Measurements from ENCODE around the gene ELFN1. TPM values are rescaled to one million over a fixed set of nuclear protein-coding genes. Genes with fewer than 3 reads are reported as not detected.

Gene ELFN1
- total RNA-seq, 4 donors from 2014 or later, result 1.4 to 2.5 (median 1.9) TPM

GRCh38 chr7:1787241-1787640 is 117.2 kb downstream of the ELFN1 start:
- H3K27me3 ChIP-seq, result no peaks in the 10 kb centered on the region
- no peaks in the 10 kb centered on the region for H3K36me3 ChIP-seq
- 85% methylated on average over 9 of the region's 9 CpGs for WGBS
- no peak overlapping the region for H3K27ac ChIP-seq
- peak in 1 of 2 donors; percentile 29 for DNase-seq (ENCODE audit: low spot score in 2 of 2)
- no peak for TF ChIP-seq CTCF (IDR thresholded peaks at IDR 0.05)
- TF ChIP-seq POLR2AphosphoS5 (IDR thresholded peaks at IDR 0.05), result no peak
- TF ChIP-seq EP300 (IDR thresholded peaks at IDR 0.05), result no peak
- TF ChIP-seq POLR2A (IDR thresholded peaks at IDR 0.05), result no peak
- no peak overlapping the region for H3K4me3 ChIP-seq
- peaks cover 3% of the 10 kb centered on the region for H3K4me1 ChIP-seq
- H3K9me3 ChIP-seq, result peaks cover 5% of the 10 kb centered on the region

- H3K27me3 ChIP-seq, result no peaks in the 10 kb centered on the region
- no peaks in the 10 kb centered on the region for H3K4me1 ChIP-seq
- H3K27ac ChIP-seq, result no peak overlapping the region
- DNase-seq (ENCODE audit: low spot score in 2 of 2), result peak in 1 of 2 donors; percentile 20
- no peaks in the 10 kb centered on the region for H3K36me3 ChIP-seq
- TF ChIP-seq EP300 (IDR thresholded peaks at IDR 0.05) (no peak), POLR2AphosphoS5 (IDR thresholded peaks at IDR 0.05) (no peak), POLR2A (IDR thresholded peaks at IDR 0.05) (no peak), CTCF (IDR thresholded peaks at IDR 0.05) (no peak)
- peaks cover 5% of the 10 kb centered on the region for H3K9me3 ChIP-seq
- H3K4me3 ChIP-seq, result no peak overlapping the region
- 96% methylated on average over 18 of the region's 18 CpGs for WGBS
Observed at GRCh38 chr7:1787681-1788235, 117.7 kb downstream of the ELFN1 start.

GRCh38 chr7:1794888-1795542 is 124.9 kb downstream of the ELFN1 start:
- Histone ChIP-seq H3K4me3 (no peak overlapping the region), H3K36me3 (no peaks in the 10 kb centered on the region), H3K9me3 (peaks cover 11% of the 10 kb centered on the region), H3K27ac (no peak overlapping the region), H3K27me3 (peaks cover 12% of the 10 kb centered on the region), H3K4me1 (no peaks in the 10 kb centered on the region)
- TF ChIP-seq EP300 (IDR thresholded peaks at IDR 0.05) (no peak), POLR2A (IDR thresholded peaks at IDR 0.05) (no peak), CTCF (IDR thresholded peaks at IDR 0.05) (no peak), POLR2AphosphoS5 (IDR thresholded peaks at IDR 0.05) (no peak)
- no peak for DNase-seq (ENCODE audit: low spot score in 2 of 2)
- WGBS, result 33% methylated on average over 1 of the region's 1 CpG

Other genes starting within 250 kb of the ELFN1 start
- 10 to 100 TPM; 15.7 to 23.5 (median 16.9) TPM for gene MICALL2, start 210.8 kb upstream of the ELFN1 start, total RNA-seq
- gene INTS1, start 165.9 kb upstream of the ELFN1 start, total RNA-seq, result 10 to 100 TPM; 45.7 to 96.5 (median 75.8) TPM
- gene MAFK, start 139.6 kb upstream of the ELFN1 start, total RNA-seq, result 10 to 100 TPM; 29.3 to 65.0 (median 36.2) TPM
- 100 to 1,000 TPM in 3 of 4 donors, 10 to 100 TPM in 1; 55.0 to 234 (median 112) TPM for gene TMEM184A, start 114.1 kb upstream of the ELFN1 start, total RNA-seq
- 10 to 100 TPM; 35.7 to 79.0 (median 62.0) TPM for gene PSMG3, start 100.2 kb upstream of the ELFN1 start, total RNA-seq